Gastrocnemius medialis (tissue), 4 donors: ENCODE results near the gene ARHGAP24. TPM values are rescaled to one million over a fixed set of nuclear protein-coding genes. Genes with fewer than 3 reads are reported as not detected.

Source experiments
- ATAC-seq, 2 donors: fragments of 150-250 bp; one replicate each; pipeline ENCODE4 v1.9.1; 2016
- DNase-seq, 2 donors: peaks; one replicate each; pipeline ENCODE4 v3.0.0-alpha.2; 2019
- H3K27ac ChIP-seq, 4 donors: fragments of 200-600 bp; sonication (generic); 1 replicate in 1 of 4; 2 replicates in 3 of 4; pipeline ENCODE4 v1.5.1; 2016 to 2018; ENCODE audit warnings: mild to moderate bottlenecking in 2 of 4, moderate library complexity in 1 of 4
- H3K27me3 ChIP-seq, 3 donors: fragments of 200-600 bp; sonication (generic) in 2 of 3; 1 replicate in 1 of 3; 2 replicates in 2 of 3; pipeline versions ENCODE4 v1.5.1 to v1.6.0; 2016 to 2019; ENCODE audit warnings: mild to moderate bottlenecking in 1 of 3, moderate library complexity in 1 of 3
- H3K36me3 ChIP-seq, 2 donors: fragments of 200-600 bp; sonication (generic) in 1 of 2; one replicate each; pipeline ENCODE4 v1.5.1; 2017 to 2018
- H3K4me1 ChIP-seq, 2 donors: fragments of 200-600 bp; sonication (generic) in 1 of 2; one replicate each; pipeline ENCODE4 v1.5.1; 2016 to 2017; ENCODE audit warnings: mild to moderate bottlenecking in 2 of 2
- H3K4me3 ChIP-seq, 4 donors: fragments of 200-600 bp; sonication (generic) in 3 of 4; 1 replicate in 1 of 4; 2 replicates in 3 of 4; pipeline ENCODE4 v1.5.1; 2016 to 2019; ENCODE audit warnings: mild to moderate bottlenecking in 2 of 4
- H3K9me3 ChIP-seq, 3 donors: fragments of 200-600 bp; sonication (generic) in 2 of 3; 1 replicate in 1 of 3; 2 replicates in 2 of 3; pipeline ENCODE4 v1.5.1; 2016 to 2019
- CTCF ChIP-seq, 5 experiments: fragments of 450-650 bp in 3 of 5; fragments of 200-600 bp in 2 of 5; sonication (generic) in 2 of 5; IDR thresholded peaks in 4 of 5; conservative IDR thresholded peaks in 1 of 5; 1 replicate in 4 of 5; 2 replicates in 1 of 5; pipeline ENCODE4 v1.5.1; 2016 to 2019; ENCODE audit warnings: antibody characterized with exemption in 5 of 5, mild to moderate bottlenecking in 3 of 5, moderate library complexity in 3 of 5
- POLR2A ChIP-seq, 2 donors: fragments of 450-650 bp; IDR thresholded peaks; one replicate each; pipeline ENCODE4 v1.6.1; 2017; ENCODE audit warnings: antibody characterized with exemption in 2 of 2, mild to moderate bottlenecking in 2 of 2, moderate library complexity in 2 of 2
- in situ Hi-C, 4 donors: fragments of 200-750 bp; cut with MboI; loops; one replicate each; pipeline versions ENCODE4 v1.15.0 to v1.8.0; 2017; ENCODE audit warnings: low sequenced_read_pairs in 4 of 4
- intact Hi-C: fragments of 100-400 bp; cut with DNase I; formaldehyde crosslinking; loops from one replicate; pipeline ENCODE4 v1.15.1; 2023; ENCODE audit warnings: low total_unique reads
- total RNA-seq, 4 donors: library from RNA; depleted of rRNA; stranded (reverse); fragments of >200 nt; gene quantifications; one replicate each; pipeline versions ENCODE4 v1.1.0 to v1.2.3, GENCODE V29; 2016

The ARHGAP24 gene
- total RNA-seq, 4 donors from 2014 or later: 2.8 to 7.8 (median 5.3) TPM

GRCh38 chr4:85486425-85487086, 11.6 kb downstream of the ARHGAP24 start:
- Histone ChIP-seq H3K9me3 (no peaks in the 10 kb centered on the region), H3K36me3 (no peaks in the 10 kb centered on the region), H3K4me3 (no peak overlapping the region), H3K27ac (no peak overlapping the region), H3K4me1 (no peaks in the 10 kb centered on the region), H3K27me3 (no peaks in the 10 kb centered on the region)
- in situ Hi-C loops (no loop called here), intact Hi-C loops (no loop called here)
- ATAC-seq (no peak), DNase-seq (no peak)
- TF ChIP-seq CTCF (IDR thresholded peaks at IDR 0.05 in 4 of 5, conservative IDR thresholded peaks at IDR 0.05 in 1 of 5) (no peak), POLR2A (IDR thresholded peaks at IDR 0.05) (no peak)

GRCh38 chr4:85488416-85488815, 13.5 kb downstream of the ARHGAP24 start:
- TF ChIP-seq CTCF (IDR thresholded peaks at IDR 0.05 in 4 of 5, conservative IDR thresholded peaks at IDR 0.05 in 1 of 5): no peak
- Histone ChIP-seq H3K27me3 (no peaks in the 10 kb centered on the region), H3K9me3 (no peaks in the 10 kb centered on the region), H3K4me1 (no peaks in the 10 kb centered on the region), H3K27ac (no peak overlapping the region), H3K36me3 (no peaks in the 10 kb centered on the region), H3K4me3 (no peak overlapping the region)
- in situ Hi-C loops: no loop called here
- intact Hi-C loops: no loop called here
- DNase-seq: no peak
- ATAC-seq: no peak

GRCh38 chr4:85489273-85489981, 14.5 kb downstream of the ARHGAP24 start:
- in situ Hi-C loops (no loop called here), intact Hi-C loops (no loop called here)
- no peaks in the 10 kb centered on the region for H3K9me3 ChIP-seq
- no peak for TF ChIP-seq POLR2A (IDR thresholded peaks at IDR 0.05)
- no peak for TF ChIP-seq CTCF (IDR thresholded peaks at IDR 0.05 in 4 of 5, conservative IDR thresholded peaks at IDR 0.05 in 1 of 5)
- DNase-seq: no peak
- H3K36me3 ChIP-seq: no peaks in the 10 kb centered on the region
- no peaks in the 10 kb centered on the region for H3K27me3 ChIP-seq
- H3K4me3 ChIP-seq: no peak overlapping the region
- no peak overlapping the region for H3K27ac ChIP-seq
- peak in 1 of 2 donors; percentile 71 for ATAC-seq
- H3K4me1 ChIP-seq: no peaks in the 10 kb centered on the region

- no peak overlapping the region for H3K4me3 ChIP-seq
- DNase-seq: no peak
- H3K27ac ChIP-seq: no peak overlapping the region
- peak in 1 of 2 donors; percentile 33 for ATAC-seq
- H3K9me3 ChIP-seq: no peaks in the 10 kb centered on the region
- no peaks in the 10 kb centered on the region for H3K36me3 ChIP-seq
- no peaks in the 10 kb centered on the region for H3K27me3 ChIP-seq
- no peaks in the 10 kb centered on the region for H3K4me1 ChIP-seq
- intact Hi-C loops: no loop called here
- in situ Hi-C loops: no loop called here
- TF ChIP-seq POLR2A (IDR thresholded peaks at IDR 0.05) (no peak), CTCF (IDR thresholded peaks at IDR 0.05 in 4 of 5, conservative IDR thresholded peaks at IDR 0.05 in 1 of 5) (no peak)
These were observed 16.6 kb downstream of the ARHGAP24 start for GRCh38 chr4:85491527-85491926.
